Activated CD8-positive, alpha-beta memory T cell treated with anti-CD3 and anti-CD28 coated beads for 24 hours (primary cell): ENCODE results near the gene DDN.

Experiments
- DNase-seq: peaks from one replicate; pipeline ENCODE4 v3.0.0-alpha.2; 2020

Gene DDN

GRCh38 chr12:48980389-48980952 is 18.7 kb downstream of the DDN start:
- DNase-seq, result peak; percentile 73

GRCh38 chr12:48979602-48980388 is 19.4 kb downstream of the DDN start:
- peak; percentile 72 for DNase-seq

GRCh38 chr12:48978741-48979601 is 20.2 kb downstream of the DDN start:
- DNase-seq, result peak; percentile 71

GRCh38 chr12:48978291-48978740 is 20.9 kb downstream of the DDN start, which contains the start of gene WNT1:
TSS of gene WNT1 (plus strand) at chr12:48978322. CDS start at chr12:48978651, 329 bp downstream.
- DNase-seq, result peak; percentile 70

- DNase-seq, result peak; percentile 93
These were observed 21.6 kb downstream of the DDN start for GRCh38 chr12:48977290-48978281.

- peak; percentile 73 for DNase-seq
These were observed 25.1 kb downstream of the DDN start for GRCh38 chr12:48973941-48974673.

- no peak for DNase-seq
These were observed 25.6 kb downstream of the DDN start for GRCh38 chr12:48973531-48973930.

- no peak for DNase-seq
These were observed 26.2 kb downstream of the DDN start for GRCh38 chr12:48972952-48973483.

- DNase-seq, result peak; percentile 76
These were observed 26.8 kb downstream of the DDN start for GRCh38 chr12:48972213-48972951.

GRCh38 chr12:48970702-48971334 is 28.4 kb downstream of the DDN start:
- DNase-seq, result peak; percentile 61

GRCh38 chr12:48969833-48970701 is 29.1 kb downstream of the DDN start:
- DNase-seq, result peak; percentile 72

GRCh38 chr12:48969160-48969771 is 29.9 kb downstream of the DDN start:
- no peak for DNase-seq

- no peak for DNase-seq
These were observed 30.7 kb downstream of the DDN start for GRCh38 chr12:48968467-48968866.

- no peak for DNase-seq
These were observed 31.2 kb downstream of the DDN start for GRCh38 chr12:48967991-48968390.

GRCh38 chr12:48966177-48966895 is 32.8 kb downstream of the DDN start:
- no peak for DNase-seq

GRCh38 chr12:48965298-48965838 is 33.8 kb downstream of the DDN start:
- DNase-seq, result no peak

- DNase-seq, result no peak
These were observed 37.4 kb downstream of the DDN start for GRCh38 chr12:48961801-48962200.
